ENCODE measurements around the gene OR51B4. TPM values are rescaled to one million over a fixed set of nuclear protein-coding genes. Genes with fewer than 3 reads are reported as not detected.

OR51B4 gene
- total RNA-seq, 4 donors from 2014 or later, result not detected

- in situ Hi-C loops (cut with MboI; ENCODE audit: low pct_ligation_motif_present in 1 of 4, low pct_unique_long_range_greater_than_20kb in 1 of 4, low sequenced_read_pairs in 3 of 4), result no loop called here
- H3K27me3 ChIP-seq, result no peaks in the 10 kb centered on the region
- H3K9me3 ChIP-seq, result no peaks in the 10 kb centered on the region
- intact Hi-C loops (cut with DNase I; ENCODE audit: low total_unique reads), result no loop called here
- no peaks in the 10 kb centered on the region for H3K4me1 ChIP-seq
- TF ChIP-seq CTCF (IDR thresholded peaks at IDR 0.05), result no peak
- TF ChIP-seq POLR2A (IDR thresholded peaks at IDR 0.05), result no peak
- no peak for TF ChIP-seq POLR2AphosphoS5 (IDR thresholded peaks at IDR 0.05)
- TF ChIP-seq EP300 (IDR thresholded peaks at IDR 0.05; ENCODE audit: low read depth), result no peak
- 10 to 23% methylated on average over 1 of the region's 1 CpG for WGBS, 2 donors (ENCODE audit: low coverage in 1 of 2)
- no peak for DNase-seq
- H3K27ac ChIP-seq, result no peak overlapping the region
- H3K4me3 ChIP-seq, result no peak overlapping the region
- H3K36me3 ChIP-seq, result no peaks in the 10 kb centered on the region
Measured at GRCh38 chr11:5252919-5253265, 48.9 kb downstream of the OR51B4 start.

- H3K27me3 ChIP-seq, result no peaks in the 10 kb centered on the region
- 41 to 42% methylated on average over 7 to 9 of the region's 9 CpGs for WGBS, 2 donors (ENCODE audit: low coverage in 1 of 2)
- H3K27ac ChIP-seq, result no peak overlapping the region
- H3K9me3 ChIP-seq, result no peaks in the 10 kb centered on the region
- in situ Hi-C loops (cut with MboI; ENCODE audit: low pct_ligation_motif_present in 1 of 4, low pct_unique_long_range_greater_than_20kb in 1 of 4, low sequenced_read_pairs in 3 of 4) (no loop called here), intact Hi-C loops (cut with DNase I; ENCODE audit: low total_unique reads) (no loop called here)
- TF ChIP-seq CTCF (IDR thresholded peaks at IDR 0.05), result no peak
- no peak for TF ChIP-seq POLR2AphosphoS5 (IDR thresholded peaks at IDR 0.05)
- no peak for TF ChIP-seq EP300 (IDR thresholded peaks at IDR 0.05; ENCODE audit: low read depth)
- no peak for TF ChIP-seq POLR2A (IDR thresholded peaks at IDR 0.05)
- no peaks in the 10 kb centered on the region for H3K36me3 ChIP-seq
- no peaks in the 10 kb centered on the region for H3K4me1 ChIP-seq
- no peak for DNase-seq
- H3K4me3 ChIP-seq, result no peak overlapping the region
Measured at GRCh38 chr11:5252192-5252918, 49.4 kb downstream of the OR51B4 start.

GRCh38 chr11:5251746-5252145, 50.0 kb downstream of the OR51B4 start:
- in situ Hi-C loops (cut with MboI; ENCODE audit: low pct_ligation_motif_present in 1 of 4, low pct_unique_long_range_greater_than_20kb in 1 of 4, low sequenced_read_pairs in 3 of 4), result no loop called here
- 48% methylated on average over 2 of the region's 2 CpGs for WGBS, 2 donors (ENCODE audit: low coverage in 1 of 2)
- Histone ChIP-seq H3K36me3 (no peaks in the 10 kb centered on the region), H3K4me3 (no peak overlapping the region), H3K27ac (no peak overlapping the region), H3K27me3 (no peaks in the 10 kb centered on the region), H3K9me3 (no peaks in the 10 kb centered on the region), H3K4me1 (no peaks in the 10 kb centered on the region)
- intact Hi-C loops (cut with DNase I; ENCODE audit: low total_unique reads), result no loop called here
- no peak for TF ChIP-seq EP300 (IDR thresholded peaks at IDR 0.05; ENCODE audit: low read depth)
- TF ChIP-seq POLR2A (IDR thresholded peaks at IDR 0.05), result no peak
- TF ChIP-seq POLR2AphosphoS5 (IDR thresholded peaks at IDR 0.05), result no peak
- TF ChIP-seq CTCF (IDR thresholded peaks at IDR 0.05), result no peak
- no peak for DNase-seq

Other genes with a start within 250 kb of the OR51B4 start
- gene OR52E2, start 242.3 kb downstream of the OR51B4 start, total RNA-seq, result not detected
- not detected for gene OR52E1, start 232.4 kb downstream of the OR51B4 start, total RNA-seq
- not detected for gene OR52A5, start 163.6 kb downstream of the OR51B4 start, total RNA-seq
- gene OR52A1, start 147.2 kb downstream of the OR51B4 start, total RNA-seq, result not detected
- gene OR51V1, start 101.3 kb downstream of the OR51B4 start, total RNA-seq, result not detected
- gene HBB, start 74.9 kb downstream of the OR51B4 start, total RNA-seq, result 1 to 10 TPM in 2 of 4 donors, not detected in 2; 1.1 to 2.0 TPM
- not detected for gene HBD, start 67.5 kb downstream of the OR51B4 start, total RNA-seq
- gene HBG1, start 52.1 kb downstream of the OR51B4 start, total RNA-seq, result not detected
- gene HBG2, start 47.2 kb downstream of the OR51B4 start, total RNA-seq, result not detected
- not detected for gene HBE1, start 32.0 kb downstream of the OR51B4 start, total RNA-seq
- not detected for gene OR51B2, start 22.4 kb upstream of the OR51B4 start, total RNA-seq
- not detected for gene OR51B5, start 41.6 kb upstream of the OR51B4 start, total RNA-seq
- not detected for gene OR51B6, start 49.6 kb upstream of the OR51B4 start, total RNA-seq
- gene OR51M1, start 81.9 kb upstream of the OR51B4 start, total RNA-seq, result not detected
- gene OR51Q1, start 120.2 kb upstream of the OR51B4 start, total RNA-seq, result not detected
- gene OR51I1, start 139.6 kb upstream of the OR51B4 start, total RNA-seq, result not detected
- gene OR51I2, start 147.4 kb upstream of the OR51B4 start, total RNA-seq, result not detected
- not detected for gene OR52D1, start 186.7 kb upstream of the OR51B4 start, total RNA-seq
- gene UBQLN3, start 208.0 kb upstream of the OR51B4 start, total RNA-seq, result under 1 TPM in 2 of 4 donors, not detected in 2; 0.64 to 0.75 TPM
- gene UBQLNL, start 214.8 kb upstream of the OR51B4 start, total RNA-seq, result 1 to 10 TPM in 1 of 4 donors, under 1 TPM in 2, not detected in 1; 0.41 to 1.8 (median 0.48) TPM
- gene OR52H1, start 246.6 kb upstream of the OR51B4 start, total RNA-seq, result under 1 TPM in 1 of 4 donors, not detected in 3; 0.79 TPM

Data from transverse colon (tissue), 4 donors.